GM21360 (cell line): ENCODE measurements around the gene OR52W1.

Experiments used
- ATAC-seq: cut with Tn5 transposase; IDR thresholded peaks from one replicate; pipeline ENCODE4 v1.9.1; 2021; ENCODE audit warnings: mild to moderate bottlenecking, moderate library complexity; ENCODE audit not compliant: unreplicated experiment

OR52W1 gene

GRCh38 chr11:6199174-6199810 lies at the start of gene OR52W1:
TSS of gene OR52W1 (plus strand) at chr11:6199224. CDS start at chr11:6199224, 0 bp downstream.
- ATAC-seq: no peak

- ATAC-seq: no peak
Measured at GRCh38 chr11:6151117-6151516, 47.9 kb upstream of the OR52W1 start.

- ATAC-seq: no peak
Measured at GRCh38 chr11:6152126-6152525, 46.9 kb upstream of the OR52W1 start.

GRCh38 chr11:6156628-6157359 lies 42.2 kb upstream of the OR52W1 start:
- ATAC-seq: no peak

- no peak for ATAC-seq
Measured at GRCh38 chr11:6170226-6170625, 28.8 kb upstream of the OR52W1 start, which contains the start of gene OR52B2. TSS of gene OR52B2 (minus strand) at chr11:6170326. CDS start at chr11:6170326, 0 bp downstream.

- ATAC-seq: no peak
Measured at GRCh38 chr11:6175440-6175839, 23.6 kb upstream of the OR52W1 start.

- no peak for ATAC-seq
Measured at GRCh38 chr11:6191742-6192141, 7.3 kb upstream of the OR52W1 start.

- ATAC-seq: no peak
Measured at GRCh38 chr11:6194065-6194581, 4.9 kb upstream of the OR52W1 start.

- ATAC-seq: no peak
Measured at GRCh38 chr11:6196396-6196795, 2.6 kb upstream of the OR52W1 start.

- ATAC-seq: no peak
Measured at GRCh38 chr11:6197466-6198200, 1.4 kb upstream of the OR52W1 start.

GRCh38 chr11:6200975-6201374 lies 2.0 kb downstream of the OR52W1 start:
- ATAC-seq: no peak

- no peak for ATAC-seq
Measured at GRCh38 chr11:6201481-6201880, 2.5 kb downstream of the OR52W1 start.

GRCh38 chr11:6202041-6202440 lies 3.0 kb downstream of the OR52W1 start:
- no peak for ATAC-seq

GRCh38 chr11:6203327-6203726 lies 4.3 kb downstream of the OR52W1 start:
- ATAC-seq: peak; percentile 66

GRCh38 chr11:6204706-6205105 lies 5.7 kb downstream of the OR52W1 start:
- no peak for ATAC-seq

- ATAC-seq: no peak
Measured at GRCh38 chr11:6205366-6205765, 6.3 kb downstream of the OR52W1 start, which contains the start of gene C11orf42. TSS of gene C11orf42 (plus strand) at chr11:6205557. CDS start at chr11:6205616, 59 bp downstream.

GRCh38 chr11:6206456-6207180 lies 7.6 kb downstream of the OR52W1 start:
- ATAC-seq: no peak

GRCh38 chr11:6209801-6210200 lies 10.8 kb downstream of the OR52W1 start:
- ATAC-seq: no peak

- ATAC-seq: no peak
Measured at GRCh38 chr11:6210274-6210955, 11.4 kb downstream of the OR52W1 start.

GRCh38 chr11:6214530-6214929 lies 15.5 kb downstream of the OR52W1 start:
- ATAC-seq: no peak
